SK-MEL-5 (cell line): ENCODE results near the gene RIMS4. TPM values are rescaled to one million over a fixed set of nuclear protein-coding genes. Genes with fewer than 3 reads are reported as not detected.

Source experiments
- DNase-seq: peaks from one replicate; pipeline ENCODE4 v3.0.0-alpha.2; 2016; ENCODE audit warnings: low read depth, low spot score
- in situ Hi-C: cut with HindIII; loops from 2 replicates; pipeline ENCODE4 v1.10.0; 2016; ENCODE audit warnings: low sequenced_read_pairs, high pct_unique_total_duplicates, low pct_unique_long_range_greater_than_20kb
- polyA plus RNA-seq, 2 experiments: library from polyadenylated mRNA; depleted of rRNA; stranded (reverse); fragments of >200 nt; gene quantifications; 2 replicates each; pipeline ENCODE4 v1.2.3, GENCODE V29; 2015
- total RNA-seq: library from RNA; depleted of rRNA; stranded (reverse); fragments of >200 nt; shearing (Covaris generic); gene quantifications from 2 replicates; pipeline ENCODE4 v1.2.3, GENCODE V29; 2014; rRNA removed

The RIMS4 gene
- total RNA-seq = 10.7 and 10.9 TPM in 2 replicates
- polyA plus RNA-seq (2015; cell fraction: cytosol; rRNA removed) = 10.6 and 15.3 TPM in 2 replicates
- polyA plus RNA-seq (2015; cell fraction: nucleus; rRNA removed) = 4.5 and 5.9 TPM in 2 replicates

GRCh38 chr20:44810391-44811149 lies at the start of gene RIMS4:
RIMS4 (minus strand) TSS chr20:44810546; CDS start chr20:44810271, 275 bp downstream.
- peak; percentile 41 for DNase-seq
- in situ Hi-C loops = no loop called here

- no peak for DNase-seq
- in situ Hi-C loops = no loop called here
These were observed 48.4 kb upstream of the RIMS4 start for GRCh38 chr20:44858606-44859360.

GRCh38 chr20:44856856-44857448 lies 46.6 kb upstream of the RIMS4 start:
- DNase-seq = no peak
- in situ Hi-C loops = no loop called here

GRCh38 chr20:44856442-44856841 lies 46.1 kb upstream of the RIMS4 start:
- in situ Hi-C loops = no loop called here
- DNase-seq = no peak

- in situ Hi-C loops = no loop called here
- no peak for DNase-seq
These were observed 41.2 kb upstream of the RIMS4 start for GRCh38 chr20:44851545-44851944.

- DNase-seq = peak; percentile 38
- in situ Hi-C loops = no loop called here
These were observed 40.5 kb upstream of the RIMS4 start for GRCh38 chr20:44850837-44851236.

- in situ Hi-C loops = no loop called here
- no peak for DNase-seq
These were observed 39.9 kb upstream of the RIMS4 start for GRCh38 chr20:44850272-44850671.

- DNase-seq = peak; percentile 38
- in situ Hi-C loops = no loop called here
These were observed 39.4 kb upstream of the RIMS4 start for GRCh38 chr20:44849703-44850102.

- in situ Hi-C loops = no loop called here
- no peak for DNase-seq
These were observed 38.1 kb upstream of the RIMS4 start for GRCh38 chr20:44848254-44849015.

- in situ Hi-C loops = no loop called here
- no peak for DNase-seq
These were observed 33.5 kb upstream of the RIMS4 start for GRCh38 chr20:44843876-44844275.

GRCh38 chr20:44841955-44842354 lies 31.6 kb upstream of the RIMS4 start:
- DNase-seq = no peak
- in situ Hi-C loops = no loop called here

- DNase-seq = no peak
- in situ Hi-C loops = no loop called here
These were observed 30.5 kb upstream of the RIMS4 start for GRCh38 chr20:44840826-44841225.

- no peak for DNase-seq
- in situ Hi-C loops = no loop called here
These were observed 29.1 kb upstream of the RIMS4 start for GRCh38 chr20:44839481-44839880.

GRCh38 chr20:44838521-44838920 lies 28.2 kb upstream of the RIMS4 start:
- no peak for DNase-seq
- in situ Hi-C loops = no loop called here

- in situ Hi-C loops = no loop called here
- no peak for DNase-seq
These were observed 27.6 kb upstream of the RIMS4 start for GRCh38 chr20:44837946-44838345.

GRCh38 chr20:44836601-44837120 lies 26.3 kb upstream of the RIMS4 start:
- DNase-seq = no peak
- in situ Hi-C loops = no loop called here

GRCh38 chr20:44835661-44836221 lies 25.4 kb upstream of the RIMS4 start:
- DNase-seq = no peak
- in situ Hi-C loops = no loop called here
